ENCODE measurements around the gene FBLN7. TPM values are rescaled to one million over a fixed set of nuclear protein-coding genes. Genes with fewer than 3 reads are reported as not detected.
A peak's percentile ranks its signal among the peaks of the same experiment; 100 is the strongest.
"Not testable (repeated sequence)": the region's sequence is repeated elsewhere in the genome, so short reads cannot be mapped to it uniquely, and the experiment has no call there.

Gene FBLN7
- total and polyA plus RNA-seq, 11 donors, result 0.23 to 2.9 (median 0.49) TPM; not detected in 1

DNA sequence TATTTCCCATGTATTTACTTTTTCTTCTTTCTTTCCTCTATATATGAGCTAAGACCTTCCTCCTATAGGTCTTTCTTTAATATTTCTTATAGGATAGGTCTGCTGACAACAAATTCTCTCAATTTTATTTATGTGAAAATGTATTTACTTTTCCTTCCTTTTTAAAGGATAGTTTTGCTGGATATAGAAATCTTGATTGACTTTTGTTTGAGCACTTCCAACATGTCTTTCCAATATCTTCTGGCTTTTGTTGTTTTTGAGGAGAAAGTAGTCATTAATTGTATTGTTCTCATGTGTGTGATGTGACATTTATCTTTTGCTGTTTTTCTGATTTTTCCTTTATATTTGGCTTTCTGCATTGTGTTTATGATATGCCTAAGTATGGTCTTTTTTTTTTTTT lies 28.9 kb upstream of the FBLN7 start:
- no peak for ATAC-seq
- intact Hi-C loops (cut with DNase I), result no loop called here
- TF ChIP-seq, protein P1, sequence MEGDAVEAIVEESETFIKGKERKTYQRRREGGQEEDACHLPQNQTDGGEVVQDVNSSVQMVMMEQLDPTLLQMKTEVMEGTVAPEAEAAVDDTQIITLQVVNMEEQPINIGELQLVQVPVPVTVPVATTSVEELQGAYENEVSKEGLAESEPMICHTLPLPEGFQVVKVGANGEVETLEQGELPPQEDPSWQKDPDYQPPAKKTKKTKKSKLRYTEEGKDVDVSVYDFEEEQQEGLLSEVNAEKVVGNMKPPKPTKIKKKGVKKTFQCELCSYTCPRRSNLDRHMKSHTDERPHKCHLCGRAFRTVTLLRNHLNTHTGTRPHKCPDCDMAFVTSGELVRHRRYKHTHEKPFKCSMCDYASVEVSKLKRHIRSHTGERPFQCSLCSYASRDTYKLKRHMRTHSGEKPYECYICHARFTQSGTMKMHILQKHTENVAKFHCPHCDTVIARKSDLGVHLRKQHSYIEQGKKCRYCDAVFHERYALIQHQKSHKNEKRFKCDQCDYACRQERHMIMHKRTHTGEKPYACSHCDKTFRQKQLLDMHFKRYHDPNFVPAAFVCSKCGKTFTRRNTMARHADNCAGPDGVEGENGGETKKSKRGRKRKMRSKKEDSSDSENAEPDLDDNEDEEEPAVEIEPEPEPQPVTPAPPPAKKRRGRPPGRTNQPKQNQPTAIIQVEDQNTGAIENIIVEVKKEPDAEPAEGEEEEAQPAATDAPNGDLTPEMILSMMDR (IDR thresholded peaks at IDR 0.05), result no peak
- TF ChIP-seq POLR2A (IDR thresholded peaks at IDR 0.05), result no peak
- Histone ChIP-seq H3K36me3 (peaks cover 0 to 92% (median 76%) of the 10 kb centered on the region in 9 donors), H3K27ac (no peak overlapping the region), H3K27me3 (no peaks in the 10 kb centered on the region), H3K4me3 (no peak overlapping the region), H3K9me3 (peaks cover 0 to 23% (median 9%) of the 10 kb centered on the region in 12 donors), H3K4me1 (no peaks in the 10 kb centered on the region)
- no peak for DNase-seq

DNA sequence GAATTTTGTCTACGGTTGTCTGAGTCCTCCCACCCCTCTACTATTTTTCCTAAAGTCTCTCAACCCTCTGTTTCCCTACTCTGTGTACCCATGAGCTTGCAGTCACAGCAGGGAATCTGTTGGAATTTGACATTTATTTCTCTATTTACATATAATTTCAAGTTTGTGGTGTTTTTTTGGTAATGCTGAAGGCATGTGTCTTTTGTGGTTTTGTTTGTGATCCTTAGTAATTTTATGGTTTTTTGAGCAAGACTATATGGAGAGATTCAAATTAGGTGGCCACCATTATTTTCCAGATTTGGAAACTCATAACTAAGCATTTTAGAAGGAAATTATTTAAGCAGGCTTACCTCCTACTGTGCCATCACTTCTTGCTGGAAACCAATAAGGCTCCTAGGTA lies 27.2 kb upstream of the FBLN7 start:
- H3K27me3 ChIP-seq, result no peaks in the 10 kb centered on the region
- WGBS, 4 donors, result 94 to 100% (median 98%) methylated on average over 1 of the region's 1 CpG
- TF ChIP-seq POLR2A (IDR thresholded peaks at IDR 0.05), result no peak
- TF ChIP-seq, protein P1 (IDR thresholded peaks at IDR 0.05), result no peak
- peaks cover 0 to 82% (median 62%) of the 10 kb centered on the region in 9 donors for H3K36me3 ChIP-seq
- intact Hi-C loops (cut with DNase I), result no loop called here
- no peak for ATAC-seq
- peaks cover 0 to 23% (median 9%) of the 10 kb centered on the region in 12 donors for H3K9me3 ChIP-seq
- no peak overlapping the region for H3K27ac ChIP-seq
- H3K4me1 ChIP-seq, result no peaks in the 10 kb centered on the region
- H3K4me3 ChIP-seq, result no peak overlapping the region
- DNase-seq, result no peak

DNA sequence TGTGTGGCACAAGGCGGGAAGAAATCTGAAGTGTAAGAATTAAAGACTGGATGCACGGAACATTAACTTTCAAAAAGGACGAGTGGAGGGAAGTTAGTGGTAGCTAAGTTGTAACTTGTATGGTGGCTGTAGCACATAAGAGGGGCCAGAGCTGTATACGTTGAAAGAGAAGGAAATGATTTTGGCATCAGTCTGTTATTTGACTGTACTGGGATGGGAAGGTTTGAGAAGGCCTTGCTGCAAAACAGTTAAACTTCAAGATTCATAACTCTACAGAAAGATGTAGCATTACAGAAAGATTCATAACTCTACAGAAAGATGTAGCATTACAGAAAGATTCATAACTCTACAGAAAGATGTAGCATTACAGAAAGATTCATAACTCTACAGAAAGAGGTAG lies 24.8 kb upstream of the FBLN7 start:
- Histone ChIP-seq H3K9me3 (peaks cover 0 to 20% (median 9%) of the 10 kb centered on the region in 12 donors), H3K36me3 (peaks cover 0 to 82% (median 64%) of the 10 kb centered on the region in 9 donors)
- WGBS, 4 donors, result 95 to 98% (median 97%) methylated on average over 4 of the region's 4 CpGs
- H3K4me1 ChIP-seq; DNase-seq; intact Hi-C loops (cut with DNase I); H3K27me3 ChIP-seq; H3K4me3 ChIP-seq; H3K27ac ChIP-seq; ATAC-seq: not testable (repeated sequence)

DNA sequence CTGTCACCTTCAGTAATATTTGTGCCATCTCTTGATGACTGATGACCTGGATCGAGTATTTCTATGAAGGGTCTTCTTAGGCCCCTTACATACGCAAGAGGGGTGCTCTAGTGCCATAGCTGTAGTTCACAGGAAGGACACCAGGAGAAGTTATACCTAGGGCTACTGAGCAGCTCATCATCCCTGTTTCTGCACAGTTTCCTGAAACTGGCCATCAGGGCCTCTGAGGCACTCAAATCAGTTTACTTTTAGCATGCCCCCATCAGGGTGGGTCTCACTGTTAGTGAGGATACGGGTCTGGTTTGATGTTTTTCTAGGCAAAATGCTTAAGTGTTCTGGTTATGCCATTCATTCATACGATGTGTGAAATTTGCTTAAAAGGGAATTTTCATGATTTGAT lies 20.0 kb upstream of the FBLN7 start:
- Histone ChIP-seq H3K4me1 (no peaks in the 10 kb centered on the region), H3K27me3 (no peaks in the 10 kb centered on the region), H3K9me3 (no peaks in the 10 kb centered on the region), H3K4me3 (no peak overlapping the region), H3K27ac (no peak overlapping the region), H3K36me3 (peaks cover 0 to 45% (median 38%) of the 10 kb centered on the region in 9 donors)
- no peak for DNase-seq
- intact Hi-C loops (cut with DNase I), result no loop called here
- TF ChIP-seq, protein P1 (IDR thresholded peaks at IDR 0.05), result no peak
- TF ChIP-seq POLR2A (IDR thresholded peaks at IDR 0.05), result no peak
- 91 to 94% (median 93%) methylated on average over 4 of the region's 4 CpGs for WGBS, 4 donors
- ATAC-seq, result no peak

DNA sequence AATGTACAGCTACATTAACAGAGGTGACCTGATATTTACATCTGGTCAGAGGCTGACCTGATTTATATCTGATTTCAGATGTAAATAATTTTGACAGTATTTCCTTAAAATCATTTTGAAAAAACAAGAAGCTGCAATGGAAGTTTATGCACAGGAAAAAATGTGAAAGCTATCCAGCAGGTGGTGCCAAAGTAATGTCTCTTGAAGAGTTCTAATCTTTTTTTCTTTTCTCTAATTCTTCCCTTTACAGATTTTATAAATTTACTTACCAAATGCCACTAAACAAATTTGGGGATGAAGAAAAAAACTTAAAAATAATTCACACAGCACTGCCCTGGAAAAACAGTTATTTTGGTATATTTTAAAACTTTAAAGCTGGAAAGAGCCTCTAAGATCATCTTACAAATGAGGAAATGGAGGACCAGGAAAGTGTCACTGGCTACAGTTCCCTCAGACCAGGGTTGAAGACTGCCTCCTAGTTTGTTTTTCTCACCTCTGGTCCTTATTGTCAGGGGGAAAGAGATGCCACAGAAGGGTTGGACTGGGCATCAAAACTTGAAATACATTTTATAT lies 16.4 kb upstream of the FBLN7 start:
- Histone ChIP-seq H3K36me3 (peaks cover 0 to 34% (median 21%) of the 10 kb centered on the region in 9 donors), H3K9me3 (no peaks in the 10 kb centered on the region), H3K27me3 (no peaks in the 10 kb centered on the region), H3K27ac (no peak overlapping the region), H3K4me1 (no peaks in the 10 kb centered on the region), H3K4me3 (no peak overlapping the region)
- ATAC-seq, result no peak
- DNase-seq, result no peak
- TF ChIP-seq POLR2A (IDR thresholded peaks at IDR 0.05), result no peak
- TF ChIP-seq, protein P1 (IDR thresholded peaks at IDR 0.05), result peak; percentile 42 to 72 (median 64)
- intact Hi-C loops (cut with DNase I), result loop anchor here in 6 of 10 donors (5.0 to 10.0 kb wide), 5 partner anchors 113 to 463 kb away; partner anchors contain the start of genes ZC3H8 (in 3 of the 6) and CHCHD5 (in 1 of the 6)

Measured in heart left ventricle (tissue), 16 donors.